GM20431 (cell line): ENCODE data around the gene WIZ.

Experiments used
- in situ Hi-C: fragments of 300-500 bp; cut with MseI, MboI; formaldehyde crosslinking; loops from one replicate; pipeline ENCODE4 v1.15.0; 2020; ENCODE audit warnings: low sequenced_read_pairs; ENCODE audit not compliant: unreplicated experiment

The WIZ gene

GRCh38 chr19:15432629-15433518 is 16.9 kb downstream of the WIZ start:
- in situ Hi-C loops, result no loop called here

GRCh38 chr19:15432018-15432494 is 17.7 kb downstream of the WIZ start:
- in situ Hi-C loops, result no loop called here

GRCh38 chr19:15431396-15432017 is 18.2 kb downstream of the WIZ start:
- in situ Hi-C loops, result no loop called here

GRCh38 chr19:15430526-15431120 is 19.1 kb downstream of the WIZ start:
- in situ Hi-C loops, result no loop called here

- in situ Hi-C loops, result no loop called here
Measured at GRCh38 chr19:15429825-15430467, 19.8 kb downstream of the WIZ start.

GRCh38 chr19:15428956-15429824 is 20.6 kb downstream of the WIZ start:
- in situ Hi-C loops, result no loop called here

- in situ Hi-C loops, result no loop called here
Measured at GRCh38 chr19:15427991-15428471, 21.7 kb downstream of the WIZ start.

GRCh38 chr19:15427350-15427700 is 22.4 kb downstream of the WIZ start:
- in situ Hi-C loops, result no loop called here

GRCh38 chr19:15426485-15427349 is 23.0 kb downstream of the WIZ start:
- in situ Hi-C loops, result no loop called here

- in situ Hi-C loops, result no loop called here
Measured at GRCh38 chr19:15425321-15425950, 24.3 kb downstream of the WIZ start.

- in situ Hi-C loops, result no loop called here
Measured at GRCh38 chr19:15424692-15425272, 25.0 kb downstream of the WIZ start.

GRCh38 chr19:15424121-15424520 is 25.6 kb downstream of the WIZ start:
- in situ Hi-C loops, result no loop called here

- in situ Hi-C loops, result no loop called here
Measured at GRCh38 chr19:15423130-15423529, 26.6 kb downstream of the WIZ start.

- in situ Hi-C loops, result no loop called here
Measured at GRCh38 chr19:15422296-15423075, 27.3 kb downstream of the WIZ start.

GRCh38 chr19:15421721-15422260 is 28.0 kb downstream of the WIZ start:
- in situ Hi-C loops, result no loop called here

- in situ Hi-C loops, result no loop called here
Measured at GRCh38 chr19:15421136-15421695, 28.5 kb downstream of the WIZ start.
